Astrocyte (in vitro differentiated cells and primary cell): ENCODE measurements around the gene KDM4B. TPM values are rescaled to one million over a fixed set of nuclear protein-coding genes. Genes with fewer than 3 reads are reported as not detected.

Experiments
- DNase-seq: peaks from one replicate; pipeline ENCODE4 v3.0.0-alpha.2; 2010; ENCODE audit warnings: low read depth
- FAIRE-seq: peaks from 2 replicates; lab custom pipeline; 2011; peaks lifted over from hg19 to GRCh38; lab: Jason Lieb, UNC
- H2AFZ ChIP-seq: 2 replicates; pipeline ENCODE4 v1.6.0; 2012; ENCODE audit warnings: low read depth, low read length, inconsistent platforms
- H3K27ac ChIP-seq: 2 replicates; pipeline ENCODE4 v1.5.1; 2011; ENCODE audit warnings: low read depth, low read length, inconsistent platforms
- H3K27me3 ChIP-seq: 2 replicates; pipeline ENCODE4 v1.6.0; 2011; ENCODE audit warnings: low read length, inconsistent platforms; ENCODE audit not compliant: insufficient read depth
- H3K36me3 ChIP-seq: 2 replicates; pipeline ENCODE4 v1.5.1; 2011; ENCODE audit warnings: low read length, inconsistent platforms; ENCODE audit not compliant: insufficient read depth
- H3K4me1 ChIP-seq: 2 replicates; pipeline ENCODE4 v1.5.1; 2011; ENCODE audit warnings: low read length, inconsistent platforms; ENCODE audit not compliant: insufficient read depth
- H3K4me2 ChIP-seq: 2 replicates; pipeline ENCODE4 v1.6.0; 2012; ENCODE audit warnings: low read length, inconsistent platforms
- H3K4me3 ChIP-seq: 2 replicates; pipeline ENCODE4 v1.5.1; 2011; ENCODE audit warnings: low read depth, mild to moderate bottlenecking, low read length, inconsistent platforms; ENCODE audit not compliant: insufficient read depth
- H3K79me2 ChIP-seq: 2 replicates; pipeline ENCODE4 v1.6.0; 2012; ENCODE audit warnings: mild to moderate bottlenecking, low read length, inconsistent platforms; ENCODE audit not compliant: insufficient read depth
- H3K9ac ChIP-seq: 2 replicates; pipeline ENCODE4 v1.6.0; 2012; ENCODE audit warnings: mild to moderate bottlenecking, low read length, inconsistent platforms
- H3K9me3 ChIP-seq: 2 replicates; pipeline ENCODE4 v1.5.1; 2012; ENCODE audit warnings: low read depth, mild to moderate bottlenecking, low read length, inconsistent platforms; ENCODE audit not compliant: insufficient read depth
- H4K20me1 ChIP-seq: 2 replicates; pipeline ENCODE4 v1.6.0; 2012; ENCODE audit warnings: low read length, inconsistent platforms; ENCODE audit not compliant: insufficient read depth
- H3K27ac Mint-ChIP-seq: one replicate; pipeline ENCODE4 v1.8.0; 2021; ENCODE audit warnings: mild to moderate bottlenecking, mixed read lengths; ENCODE audit not compliant: unreplicated experiment
- H3K27me3 Mint-ChIP-seq: one replicate; pipeline ENCODE4 v1.8.0; 2021; ENCODE audit warnings: low read depth, mixed read lengths; ENCODE audit not compliant: unreplicated experiment
- H3K36me3 Mint-ChIP-seq: one replicate; pipeline ENCODE4 v1.8.0; 2021; ENCODE audit warnings: low read depth, mixed read lengths; ENCODE audit not compliant: unreplicated experiment
- H3K4me1 Mint-ChIP-seq: one replicate; pipeline ENCODE4 v1.8.0; 2021; ENCODE audit warnings: low read depth, mixed read lengths; ENCODE audit not compliant: unreplicated experiment
- H3K4me3 Mint-ChIP-seq: one replicate; pipeline ENCODE4 v1.8.0; 2021; ENCODE audit warnings: mild to moderate bottlenecking, moderate library complexity, mixed read lengths; ENCODE audit not compliant: unreplicated experiment
- H3K9me3 Mint-ChIP-seq: one replicate; pipeline ENCODE4 v1.8.0; 2021; ENCODE audit warnings: mild to moderate bottlenecking, mixed read lengths; ENCODE audit not compliant: unreplicated experiment
- EZH2 ChIP-seq: IDR thresholded peaks from 2 replicates; pipeline ENCODE4 v1.6.1; 2012; ENCODE audit warnings: mild to moderate bottlenecking, low read length, inconsistent platforms; ENCODE audit not compliant: insufficient read depth
- total RNA-seq: library from RNA; stranded (reverse); gene quantifications from 2 replicates; pipeline ENCODE4 v1.2.1, GENCODE V29; 2021
- TF ChIP-seq, protein P1 (sequence below): IDR thresholded peaks from 2 replicates; pipeline ENCODE4 v1.5.1; 2011; ENCODE audit warnings: low read depth, mild to moderate bottlenecking, inconsistent platforms, low read length, moderate library complexity; ENCODE audit not compliant: insufficient read depth

The KDM4B gene
- total RNA-seq, 1 donor from 2014 or later, result 55.2 TPM

DNA sequence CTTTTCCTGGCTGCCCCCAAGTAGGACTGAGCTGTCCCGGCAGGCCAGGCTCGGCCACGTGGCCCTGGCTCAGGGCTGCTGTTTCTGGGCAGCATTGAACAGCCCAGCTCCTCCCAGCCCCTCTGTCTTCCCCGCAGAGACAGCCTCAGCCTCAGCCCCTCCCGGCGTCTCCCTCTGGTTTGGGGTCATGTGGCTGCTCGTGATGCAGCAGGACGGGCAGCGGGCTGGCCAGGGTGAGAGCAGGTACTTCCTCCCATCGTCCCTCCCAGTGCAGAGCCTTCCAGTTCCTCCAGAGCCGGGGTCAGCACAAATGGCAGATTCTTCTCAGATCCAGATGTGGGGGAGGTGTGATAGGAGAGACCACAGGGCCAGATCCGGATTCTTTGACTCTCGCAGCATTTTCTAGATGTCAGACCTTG is 114.6 kb downstream of the KDM4B start:
- no peak overlapping the region for H3K9ac ChIP-seq
- Mint-ChIP-seq H3K4me1 (no peaks in the 10 kb centered on the region), H3K27ac (peak overlapping the region; percentile 47), H3K4me3 (no peak overlapping the region), H3K27me3 (no peaks in the 10 kb centered on the region), H3K9me3 (no peaks in the 10 kb centered on the region), H3K36me3 (peaks cover 15% of the 10 kb centered on the region)
- H2AFZ ChIP-seq, result no peak overlapping the region
- H3K27me3 ChIP-seq, result no peaks in the 10 kb centered on the region
- no peaks in the 10 kb centered on the region for H3K79me2 ChIP-seq
- no peak overlapping the region for H3K27ac ChIP-seq
- H3K4me2 ChIP-seq, result no peak overlapping the region
- no peak overlapping the region for H3K4me3 ChIP-seq
- peaks cover 57% of the 10 kb centered on the region for H4K20me1 ChIP-seq
- H3K9me3 ChIP-seq, result no peaks in the 10 kb centered on the region
- no peak for DNase-seq
- H3K36me3 ChIP-seq, result no peaks in the 10 kb centered on the region
- no peak for FAIRE-seq
- H3K4me1 ChIP-seq, result peaks cover 7% of the 10 kb centered on the region
- TF ChIP-seq EZH2, result no peak
- TF ChIP-seq, protein P1, sequence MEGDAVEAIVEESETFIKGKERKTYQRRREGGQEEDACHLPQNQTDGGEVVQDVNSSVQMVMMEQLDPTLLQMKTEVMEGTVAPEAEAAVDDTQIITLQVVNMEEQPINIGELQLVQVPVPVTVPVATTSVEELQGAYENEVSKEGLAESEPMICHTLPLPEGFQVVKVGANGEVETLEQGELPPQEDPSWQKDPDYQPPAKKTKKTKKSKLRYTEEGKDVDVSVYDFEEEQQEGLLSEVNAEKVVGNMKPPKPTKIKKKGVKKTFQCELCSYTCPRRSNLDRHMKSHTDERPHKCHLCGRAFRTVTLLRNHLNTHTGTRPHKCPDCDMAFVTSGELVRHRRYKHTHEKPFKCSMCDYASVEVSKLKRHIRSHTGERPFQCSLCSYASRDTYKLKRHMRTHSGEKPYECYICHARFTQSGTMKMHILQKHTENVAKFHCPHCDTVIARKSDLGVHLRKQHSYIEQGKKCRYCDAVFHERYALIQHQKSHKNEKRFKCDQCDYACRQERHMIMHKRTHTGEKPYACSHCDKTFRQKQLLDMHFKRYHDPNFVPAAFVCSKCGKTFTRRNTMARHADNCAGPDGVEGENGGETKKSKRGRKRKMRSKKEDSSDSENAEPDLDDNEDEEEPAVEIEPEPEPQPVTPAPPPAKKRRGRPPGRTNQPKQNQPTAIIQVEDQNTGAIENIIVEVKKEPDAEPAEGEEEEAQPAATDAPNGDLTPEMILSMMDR, result no peak

DNA sequence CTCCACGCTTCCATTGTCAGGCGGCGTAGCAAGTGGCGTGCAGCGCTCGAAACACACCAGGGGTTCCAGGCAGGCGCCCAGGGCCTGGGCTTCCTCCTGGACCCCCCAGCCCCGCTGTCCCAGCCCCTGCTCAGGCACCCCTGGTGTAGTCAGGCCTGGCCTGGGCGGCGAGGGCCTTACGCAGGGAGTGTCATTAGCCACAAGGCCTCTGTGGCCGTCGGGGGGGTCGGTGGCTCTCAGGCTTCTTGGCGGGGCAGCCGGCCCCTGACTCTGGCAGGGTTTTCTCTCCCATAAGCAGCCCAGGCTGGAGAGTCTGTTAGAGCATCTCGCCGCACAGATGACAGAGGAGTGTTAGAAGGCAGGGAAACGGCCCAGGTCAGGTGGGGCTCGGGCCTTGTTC is 116.7 kb downstream of the KDM4B start:
- no peaks in the 10 kb centered on the region for H3K36me3 ChIP-seq
- no peak overlapping the region for H3K4me2 ChIP-seq
- no peak overlapping the region for H3K27ac ChIP-seq
- H3K27ac Mint-ChIP-seq, result no peak overlapping the region
- no peak overlapping the region for H3K4me3 Mint-ChIP-seq
- no peaks in the 10 kb centered on the region for H3K79me2 ChIP-seq
- H3K27me3 ChIP-seq, result no peaks in the 10 kb centered on the region
- peaks cover 63% of the 10 kb centered on the region for H4K20me1 ChIP-seq
- H3K4me3 ChIP-seq, result no peak overlapping the region
- H3K9me3 Mint-ChIP-seq, result no peaks in the 10 kb centered on the region
- peaks cover 7% of the 10 kb centered on the region for H3K4me1 ChIP-seq
- H3K9ac ChIP-seq, result no peak overlapping the region
- DNase-seq (no peak), FAIRE-seq (no peak)
- H3K27me3 Mint-ChIP-seq, result no peaks in the 10 kb centered on the region
- no peaks in the 10 kb centered on the region for H3K9me3 ChIP-seq
- H3K4me1 Mint-ChIP-seq, result no peaks in the 10 kb centered on the region
- TF ChIP-seq, protein P1, result no peak
- TF ChIP-seq EZH2, result no peak
- H3K36me3 Mint-ChIP-seq, result peaks cover 19% of the 10 kb centered on the region
- no peak overlapping the region for H2AFZ ChIP-seq

DNA sequence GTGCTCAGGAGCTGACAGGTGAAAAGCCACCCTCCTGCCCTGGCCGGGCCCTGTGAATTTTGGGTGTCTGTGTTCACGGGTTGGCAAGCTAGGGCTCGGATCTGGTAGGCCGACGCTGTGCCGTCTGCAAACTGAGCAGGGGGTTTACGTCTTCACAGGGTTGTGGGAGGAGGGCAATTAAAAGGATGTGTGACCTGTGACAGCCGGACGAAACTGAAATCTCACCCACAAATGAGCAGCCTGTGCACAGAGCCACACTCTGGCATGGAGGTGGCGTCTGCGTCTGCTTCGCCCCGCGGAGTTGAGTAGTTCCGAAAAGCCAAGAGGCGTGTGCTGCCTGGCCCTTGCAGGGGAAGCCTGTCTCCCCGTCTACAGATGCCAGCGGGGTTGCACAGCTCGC is 117.3 kb downstream of the KDM4B start:
- TF ChIP-seq, protein P1, result no peak
- no peak for TF ChIP-seq EZH2
- no peak overlapping the region for H3K4me3 ChIP-seq
- no peak overlapping the region for H2AFZ ChIP-seq
- Mint-ChIP-seq H3K36me3 (peaks cover 14% of the 10 kb centered on the region), H3K4me3 (no peak overlapping the region), H3K9me3 (no peaks in the 10 kb centered on the region), H3K27me3 (no peaks in the 10 kb centered on the region), H3K4me1 (no peaks in the 10 kb centered on the region), H3K27ac (no peak overlapping the region)
- H3K27ac ChIP-seq, result no peak overlapping the region
- no peaks in the 10 kb centered on the region for H3K9me3 ChIP-seq
- no peaks in the 10 kb centered on the region for H3K36me3 ChIP-seq
- H3K27me3 ChIP-seq, result no peaks in the 10 kb centered on the region
- no peak overlapping the region for H3K4me2 ChIP-seq
- FAIRE-seq, result no peak
- peaks cover 14% of the 10 kb centered on the region for H3K4me1 ChIP-seq
- DNase-seq, result no peak
- H3K79me2 ChIP-seq, result no peaks in the 10 kb centered on the region
- no peak overlapping the region for H3K9ac ChIP-seq
- H4K20me1 ChIP-seq, result peaks cover 66% of the 10 kb centered on the region
